HL-60/S4 treated with retinoic acid at 250 ng/mL for 4 days and 3 days (cell line): ENCODE data around the gene AHSA1.

ENCODE experiments used
- in situ Hi-C: fragments of 300-500 bp; cut with MboI; formaldehyde crosslinking; loops from 2 replicates; pipeline ENCODE4 v1.7.0; 2022; ENCODE audit warnings: low sequenced_read_pairs

The AHSA1 gene

DNA sequence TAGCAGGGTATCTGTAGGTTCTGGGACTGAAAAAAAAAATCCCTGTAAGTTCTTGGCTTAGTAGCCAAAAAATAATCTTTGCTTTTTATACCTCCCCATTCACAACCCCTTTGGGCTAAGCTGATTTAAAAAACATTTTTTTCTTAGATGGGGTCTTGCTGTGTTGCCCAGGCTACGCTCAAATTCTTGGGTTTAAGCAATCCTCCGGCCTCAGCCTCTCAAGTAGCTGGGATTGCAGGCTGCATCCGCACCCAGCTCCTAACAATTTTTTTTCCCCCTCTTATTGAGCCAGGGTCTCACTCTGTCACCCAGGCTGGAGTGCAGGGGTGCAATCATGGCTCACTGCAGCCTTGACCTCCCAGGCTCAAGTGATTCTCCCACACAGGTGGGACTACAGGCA, 49.9 kb downstream of the AHSA1 start:
- in situ Hi-C loops, result no loop called here

GRCh38 chr14:77508249-77508648, 50.4 kb downstream of the AHSA1 start:
- in situ Hi-C loops, result no loop called here

GRCh38 chr14:77508876-77509275, 51.0 kb downstream of the AHSA1 start:
- in situ Hi-C loops, result no loop called here

DNA sequence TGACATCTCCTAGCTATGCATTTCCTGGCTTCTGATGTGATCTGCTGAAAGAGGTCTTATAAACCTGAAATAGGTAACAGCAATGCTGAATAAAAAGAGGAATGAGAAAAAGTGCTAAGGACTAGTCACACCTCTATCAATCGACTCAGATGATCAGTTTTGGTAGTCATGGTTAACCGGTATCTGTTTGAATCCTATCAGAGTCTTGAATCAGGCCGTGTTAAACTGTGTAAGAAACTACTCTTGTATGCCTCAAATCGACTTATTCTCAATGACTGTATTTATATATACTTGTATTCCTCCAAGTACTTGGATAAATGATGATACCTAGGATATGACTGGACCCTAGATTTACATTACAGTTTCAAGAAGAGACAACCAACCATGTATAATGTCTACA, 51.5 kb downstream of the AHSA1 start:
- in situ Hi-C loops, result no loop called here

DNA sequence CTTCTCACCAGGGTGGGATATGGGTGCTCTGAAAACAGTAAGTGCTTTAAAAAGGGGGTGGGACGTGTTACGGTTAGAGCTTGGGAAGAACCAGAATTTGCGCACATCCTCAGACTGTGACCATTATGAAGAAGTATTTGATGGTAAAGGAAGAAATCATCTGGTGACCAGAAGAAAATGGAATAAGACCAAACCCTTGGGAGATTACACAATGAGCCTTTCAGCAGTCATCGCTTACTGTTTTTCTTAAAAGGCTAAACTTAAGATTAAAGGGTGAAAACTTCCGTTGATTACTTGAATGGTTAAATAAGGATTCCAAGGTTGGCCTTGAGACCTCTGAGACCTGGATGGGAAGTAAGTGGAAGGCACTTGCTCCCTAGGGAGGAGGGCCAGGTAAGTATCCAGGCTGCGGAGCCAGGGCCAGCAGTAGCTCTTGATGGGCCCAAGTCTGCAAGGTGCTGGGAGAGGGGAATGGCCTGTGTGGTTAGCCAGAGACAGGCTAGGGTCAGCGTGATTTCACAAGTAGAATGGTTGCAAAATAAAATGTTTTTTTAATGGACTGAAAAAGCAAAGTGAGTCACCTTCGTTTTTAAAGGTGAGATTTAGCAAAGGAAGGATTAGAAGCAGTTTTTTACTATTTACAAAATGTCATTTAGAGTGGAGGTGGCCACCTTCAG, 53.7 kb downstream of the AHSA1 start:
- in situ Hi-C loops, result no loop called here

GRCh38 chr14:77516126-77516525, 58.2 kb downstream of the AHSA1 start:
- in situ Hi-C loops, result no loop called here
